GM12872 (cell line): ENCODE results near the gene PITPNM3.

ENCODE experiments used
- TF ChIP-seq, protein P1 (sequence below): IDR thresholded peaks from 3 replicates; pipeline ENCODE4 v1.5.1; 2011; ENCODE audit warnings: low read depth, mild to moderate bottlenecking, low read length, moderate library complexity; ENCODE audit not compliant: insufficient read depth

Gene PITPNM3

DNA sequence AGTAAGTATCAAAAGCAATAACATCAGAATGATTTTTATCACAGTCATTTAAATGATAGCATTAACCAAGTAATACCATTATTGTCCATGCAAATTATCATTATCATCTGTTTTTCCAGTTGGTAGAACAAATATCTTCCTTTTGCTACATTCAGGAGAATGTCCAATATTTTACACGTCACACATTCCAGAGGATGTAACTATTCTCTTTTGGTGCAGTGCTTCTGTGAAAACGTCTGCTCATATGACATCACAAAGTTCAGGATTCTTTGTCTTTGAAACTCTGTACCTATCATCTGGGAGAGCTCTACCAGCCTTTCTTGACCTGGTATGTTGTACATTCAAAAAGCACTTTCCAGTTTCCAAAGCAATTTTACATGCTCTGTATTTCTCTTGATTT is 40.2 kb upstream of the PITPNM3 start:
- TF ChIP-seq, protein P1, sequence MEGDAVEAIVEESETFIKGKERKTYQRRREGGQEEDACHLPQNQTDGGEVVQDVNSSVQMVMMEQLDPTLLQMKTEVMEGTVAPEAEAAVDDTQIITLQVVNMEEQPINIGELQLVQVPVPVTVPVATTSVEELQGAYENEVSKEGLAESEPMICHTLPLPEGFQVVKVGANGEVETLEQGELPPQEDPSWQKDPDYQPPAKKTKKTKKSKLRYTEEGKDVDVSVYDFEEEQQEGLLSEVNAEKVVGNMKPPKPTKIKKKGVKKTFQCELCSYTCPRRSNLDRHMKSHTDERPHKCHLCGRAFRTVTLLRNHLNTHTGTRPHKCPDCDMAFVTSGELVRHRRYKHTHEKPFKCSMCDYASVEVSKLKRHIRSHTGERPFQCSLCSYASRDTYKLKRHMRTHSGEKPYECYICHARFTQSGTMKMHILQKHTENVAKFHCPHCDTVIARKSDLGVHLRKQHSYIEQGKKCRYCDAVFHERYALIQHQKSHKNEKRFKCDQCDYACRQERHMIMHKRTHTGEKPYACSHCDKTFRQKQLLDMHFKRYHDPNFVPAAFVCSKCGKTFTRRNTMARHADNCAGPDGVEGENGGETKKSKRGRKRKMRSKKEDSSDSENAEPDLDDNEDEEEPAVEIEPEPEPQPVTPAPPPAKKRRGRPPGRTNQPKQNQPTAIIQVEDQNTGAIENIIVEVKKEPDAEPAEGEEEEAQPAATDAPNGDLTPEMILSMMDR = no peak

DNA sequence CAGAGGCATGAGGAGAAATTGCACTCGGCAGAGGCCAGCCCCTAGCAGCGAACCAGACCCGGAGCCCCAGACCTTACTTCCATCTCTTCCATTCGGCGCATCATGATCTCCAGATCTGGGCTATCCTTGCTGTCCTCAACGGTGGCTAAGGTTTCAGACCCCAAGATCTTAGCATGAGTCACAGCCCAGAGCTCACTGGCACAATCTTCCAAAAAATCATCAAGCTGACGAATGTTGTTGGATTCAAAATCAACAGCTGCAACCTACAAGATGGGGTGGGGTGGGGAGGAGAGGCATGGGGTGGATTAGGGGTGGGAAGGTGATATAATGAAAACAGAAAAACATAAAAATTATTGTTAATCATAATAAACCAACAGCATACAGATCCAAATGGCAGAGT is 39.7 kb upstream of the PITPNM3 start:
- TF ChIP-seq, protein P1 = no peak

DNA sequence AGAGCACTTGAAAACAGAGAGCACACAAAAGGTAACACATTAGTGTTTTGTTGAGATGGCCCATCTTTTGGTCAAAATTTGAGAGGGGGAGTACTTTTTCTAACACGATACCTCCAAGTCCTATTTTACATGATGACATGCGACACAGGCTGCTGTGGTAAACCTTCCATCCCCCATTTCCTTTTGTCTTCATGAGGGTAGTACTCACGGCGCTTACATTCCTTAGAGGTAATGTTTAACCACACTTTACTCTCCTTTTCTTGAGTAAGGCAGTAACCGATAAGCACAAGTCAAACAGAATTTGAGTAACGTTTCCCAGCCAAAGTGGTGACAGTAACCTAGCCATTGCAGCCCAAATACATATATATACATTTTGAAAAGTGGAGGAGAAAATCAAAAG is 35.8 kb upstream of the PITPNM3 start:
- TF ChIP-seq, protein P1 = no peak

DNA sequence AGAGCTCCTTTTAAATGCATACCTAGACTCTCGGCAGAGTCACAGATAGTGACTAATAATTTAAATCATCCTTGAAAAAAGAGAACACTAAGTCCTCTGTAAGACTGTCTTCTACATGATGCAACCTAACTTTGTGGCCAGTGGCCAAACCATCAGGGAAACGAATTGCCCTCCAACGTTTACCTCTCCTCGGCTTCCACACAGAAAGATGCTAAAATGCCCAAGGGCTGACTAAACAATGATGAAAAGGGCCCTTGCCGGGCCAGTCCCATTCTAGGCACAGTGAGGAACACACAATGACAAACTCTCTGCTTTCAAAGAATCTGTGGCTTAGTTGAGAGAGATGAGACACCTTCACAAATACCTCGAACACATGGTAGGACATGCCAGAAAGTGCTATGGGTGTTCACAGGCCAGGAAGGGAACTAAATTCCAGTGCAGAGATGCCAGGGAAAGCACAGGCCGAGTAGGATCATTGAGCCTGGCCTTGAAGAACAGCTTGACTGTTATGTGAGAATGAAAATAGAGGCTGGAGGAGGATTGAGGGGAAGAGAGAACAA is 35.3 kb upstream of the PITPNM3 start:
- TF ChIP-seq, protein P1 = no peak

DNA sequence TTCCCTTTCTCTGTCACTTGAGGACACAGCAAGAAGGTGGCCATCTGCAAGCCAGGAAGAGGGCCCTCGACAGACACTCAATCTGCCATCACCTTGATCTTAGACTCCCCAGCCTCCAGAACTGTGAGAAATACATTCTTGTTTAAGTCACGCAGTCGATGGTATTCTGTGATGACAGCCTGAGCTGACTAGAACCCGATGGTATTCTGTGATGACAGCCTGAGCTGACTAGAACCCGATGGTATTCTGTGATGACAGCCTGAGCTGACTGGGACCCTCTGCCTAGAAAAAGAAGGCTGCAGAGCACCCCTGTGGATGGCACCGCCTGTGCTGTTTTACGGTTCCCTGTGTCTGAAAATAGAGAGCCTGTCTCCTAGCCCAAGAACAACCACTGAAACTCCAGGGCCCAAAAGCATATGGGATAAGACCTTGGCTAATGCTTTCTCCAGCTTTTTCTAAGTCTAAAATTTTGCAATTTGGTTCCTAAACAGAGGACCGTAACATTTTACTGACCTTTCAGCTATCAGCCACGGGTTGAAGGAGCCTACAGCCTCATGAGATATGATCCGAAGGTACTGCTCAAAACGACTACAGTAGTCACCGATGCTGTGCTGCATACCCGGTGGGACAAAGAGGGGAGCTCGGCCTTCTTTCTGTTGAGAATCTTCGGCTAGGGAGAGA is 33.1 kb upstream of the PITPNM3 start:
- TF ChIP-seq, protein P1 = no peak

DNA sequence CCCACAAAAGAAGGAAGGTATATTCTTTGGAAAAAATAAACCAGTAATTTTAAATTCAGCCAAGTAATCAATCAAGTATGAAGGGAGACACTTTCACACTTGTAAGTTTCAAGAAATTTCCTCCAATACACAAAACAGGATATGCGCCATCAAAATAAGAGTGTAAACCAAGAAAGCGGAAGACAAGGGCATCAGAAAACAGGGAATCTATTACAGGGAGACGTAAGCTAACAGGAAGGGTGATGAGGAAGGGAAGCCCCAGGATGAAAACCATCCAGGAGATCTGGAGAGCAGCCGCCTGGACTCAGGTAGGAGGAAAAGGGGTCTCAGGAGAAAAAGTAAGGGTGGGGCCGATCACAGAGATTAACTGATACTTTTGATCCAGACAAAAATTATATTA is 31.8 kb upstream of the PITPNM3 start:
- TF ChIP-seq, protein P1 = no peak

DNA sequence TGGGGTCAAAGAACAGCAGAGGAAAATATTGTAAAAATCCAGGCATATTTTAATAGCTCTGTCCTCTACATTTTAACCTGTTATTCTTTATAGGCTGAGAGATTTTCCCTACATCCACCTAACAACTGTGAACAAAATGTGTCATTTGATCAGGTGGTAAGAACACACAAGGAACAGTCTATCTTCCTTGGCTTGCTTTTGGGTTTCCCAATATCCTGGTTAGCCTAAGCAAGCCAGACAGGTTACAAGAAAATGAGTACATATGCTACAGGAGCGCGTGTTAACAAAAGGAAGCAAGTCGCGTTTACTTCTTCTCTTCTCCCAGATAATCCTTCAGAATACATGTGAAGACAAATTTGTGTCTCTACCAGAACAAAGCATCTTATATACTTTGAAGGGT is 31.0 kb upstream of the PITPNM3 start:
- TF ChIP-seq, protein P1 = no peak

DNA sequence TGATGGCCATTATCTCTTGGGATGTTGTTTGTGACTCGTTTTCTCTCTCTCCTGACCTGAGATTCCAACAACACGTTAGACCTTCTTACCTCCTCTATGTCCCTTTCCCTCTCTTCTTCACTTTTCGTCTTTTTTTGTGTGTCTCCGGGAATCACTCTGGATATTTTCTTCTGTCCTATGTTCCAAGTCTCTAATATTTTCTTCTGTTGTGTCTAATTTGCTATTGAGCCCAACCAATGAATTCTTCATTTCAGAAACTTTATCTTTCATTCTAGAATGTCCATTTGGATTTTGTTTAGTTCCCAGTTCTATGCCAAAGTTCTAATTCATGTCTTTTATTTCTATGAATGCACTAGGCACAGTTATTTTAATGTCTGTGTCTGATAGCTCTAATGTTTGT is 27.1 kb upstream of the PITPNM3 start:
- TF ChIP-seq, protein P1 = no peak
